Measurements from ENCODE around the gene SMAD2. TPM values are rescaled to one million over a fixed set of nuclear protein-coding genes. Genes with fewer than 3 reads are reported as not detected.
"Not testable (repeated sequence)": the region's sequence is repeated elsewhere in the genome, so short reads cannot be mapped to it uniquely, and the experiment has no call there.

SMAD2 gene
- total and polyA plus RNA-seq, 9 of the 15 experiments (the other 6 are each of a cell fraction or from before 2014, with no cell fraction given): 9.2 to 49.6 (median 33.7) TPM

DNA sequence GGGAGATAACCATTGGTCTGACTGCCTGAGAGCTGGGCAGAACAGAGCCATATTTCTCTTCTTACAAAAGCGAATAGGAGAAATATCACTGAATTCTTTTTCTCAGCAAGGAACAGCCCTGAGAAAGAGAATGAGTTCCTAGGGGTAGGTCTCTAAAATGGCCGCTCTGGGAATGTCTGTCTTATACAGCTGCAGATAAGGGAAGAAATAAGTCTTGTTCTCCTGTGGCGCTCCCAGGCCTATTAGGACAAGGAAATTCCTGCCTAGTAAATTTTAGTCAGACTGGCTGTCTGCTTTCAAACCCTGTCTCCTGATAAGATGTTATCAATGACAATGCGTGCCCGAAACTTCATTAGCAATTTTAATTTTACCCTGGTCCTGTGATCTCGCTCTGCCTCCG lies 30.5 kb upstream of the SMAD2 start:
- POLR2A ChIA-PET; H3K27ac ChIP-seq (ENCODE audit: extremely low read depth, low read depth, low read length); DNase-seq (ENCODE audit: extremely low read depth in 1 of 4, low spot score in 3 of 4); H3K27me3 ChIP-seq (ENCODE audit: control insufficient read depth in 2 of 2, insufficient read depth in 2 of 2, low read length in 2 of 2); H4K20me1 ChIP-seq (replicated peaks; ENCODE audit: control insufficient read depth, insufficient read depth, low read length); H3K9ac ChIP-seq (ENCODE audit: insufficient read depth in 1 of 2, low read depth in 2 of 2, low read length in 2 of 2); H3K4me3 ChIP-seq; H3K79me2 ChIP-seq (ENCODE audit: control insufficient read depth, insufficient read depth, low read length); FAIRE-seq; H3K4me1 ChIP-seq (replicated peaks in 1 of 2; ENCODE audit: control insufficient read depth in 2 of 2, insufficient read depth in 2 of 2, low read length in 2 of 2); BruUV-seq (replicated peaks); H3K9me3 ChIP-seq (replicated peaks; ENCODE audit: control insufficient read depth, insufficient read depth, low read depth, low read length); in situ Hi-C loops (cut with MboI); H3K36me3 ChIP-seq (ENCODE audit: control insufficient read depth, insufficient read depth, low read length); H2AFZ ChIP-seq (ENCODE audit: low read depth, low read length); ATAC-seq; intact Hi-C loops (cut with micrococcal nuclease); H3K9me1 ChIP-seq (ENCODE audit: control insufficient read depth, insufficient read depth, low read length); H3K4me2 ChIP-seq (ENCODE audit: insufficient read depth, low read length): not testable (repeated sequence)
- WGBS (ENCODE audit: insufficient coverage, low coverage, missing lambda C conversion rate): 56% methylated on average over 7 of the region's 7 CpGs
- CTCF ChIA-PET (ENCODE audit: low intra/inter-chr PET ratio): interaction anchor here (0.7 kb wide), 1 partner anchor 17 kb away, joined by 4 read pairs; no protein-coding TSS in a partner anchor
- TF ChIP-seq CBX5 (IDR thresholded peaks at IDR 0.05; ENCODE audit: borderline replicate concordance, low read depth): 0 out of 2 replicates have a peak, but pooled peaks have one; percentile 51
- peak; percentile 80 for TF ChIP-seq TRIM28 (IDR thresholded peaks at IDR 0.05)
- TF ChIP-seq, protein P1, sequence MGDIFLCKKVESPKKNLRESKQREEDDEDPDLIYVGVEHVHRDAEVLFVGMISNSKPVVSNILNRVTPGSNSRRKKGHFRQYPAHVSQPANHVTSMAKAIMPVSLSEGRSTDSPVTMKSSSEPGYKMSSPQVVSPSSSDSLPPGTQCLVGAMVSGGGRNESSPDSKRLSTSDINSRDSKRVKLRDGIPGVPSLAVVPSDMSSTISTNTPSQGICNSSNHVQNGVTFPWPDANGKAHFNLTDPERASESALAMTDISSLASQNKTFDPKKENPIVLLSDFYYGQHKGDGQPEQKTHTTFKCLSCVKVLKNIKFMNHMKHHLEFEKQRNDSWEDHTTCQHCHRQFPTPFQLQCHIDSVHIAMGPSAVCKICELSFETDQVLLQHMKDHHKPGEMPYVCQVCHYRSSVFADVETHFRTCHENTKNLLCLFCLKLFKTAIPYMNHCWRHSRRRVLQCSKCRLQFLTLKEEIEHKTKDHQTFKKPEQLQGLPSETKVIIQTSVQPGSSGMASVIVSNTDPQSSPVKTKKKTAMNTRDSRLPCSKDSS (IDR thresholded peaks at IDR 0.05; ENCODE audit: low read depth, partially characterized antibody): peak; percentile 49
- TF ChIP-seq, protein P2, sequence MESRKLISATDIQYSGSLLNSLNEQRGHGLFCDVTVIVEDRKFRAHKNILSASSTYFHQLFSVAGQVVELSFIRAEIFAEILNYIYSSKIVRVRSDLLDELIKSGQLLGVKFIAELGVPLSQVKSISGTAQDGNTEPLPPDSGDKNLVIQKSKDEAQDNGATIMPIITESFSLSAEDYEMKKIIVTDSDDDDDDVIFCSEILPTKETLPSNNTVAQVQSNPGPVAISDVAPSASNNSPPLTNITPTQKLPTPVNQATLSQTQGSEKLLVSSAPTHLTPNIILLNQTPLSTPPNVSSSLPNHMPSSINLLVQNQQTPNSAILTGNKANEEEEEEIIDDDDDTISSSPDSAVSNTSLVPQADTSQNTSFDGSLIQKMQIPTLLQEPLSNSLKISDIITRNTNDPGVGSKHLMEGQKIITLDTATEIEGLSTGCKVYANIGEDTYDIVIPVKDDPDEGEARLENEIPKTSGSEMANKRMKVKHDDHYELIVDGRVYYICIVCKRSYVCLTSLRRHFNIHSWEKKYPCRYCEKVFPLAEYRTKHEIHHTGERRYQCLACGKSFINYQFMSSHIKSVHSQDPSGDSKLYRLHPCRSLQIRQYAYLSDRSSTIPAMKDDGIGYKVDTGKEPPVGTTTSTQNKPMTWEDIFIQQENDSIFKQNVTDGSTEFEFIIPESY (CRISPR knock-in tag; IDR thresholded peaks at IDR 0.05): 0 out of 2 replicates have a peak, but pooled peaks have one; percentile 9
